Neuronal stem cell (in vitro differentiated cells): ENCODE data around the gene IRX2.

ENCODE experiments used
- DNase-seq: peaks from one replicate; pipeline ENCODE4 v3.0.0-alpha.2; 2013; ENCODE audit warnings: low spot score
- H2AFZ ChIP-seq: one replicate; pipeline ENCODE4 v1.6.1; 2013; ENCODE audit warnings: mild to moderate bottlenecking, low read length, inconsistent platforms
- H2AK5ac ChIP-seq: 2 replicates; pipeline ENCODE4 v1.6.1; 2013; ENCODE audit warnings: low read depth, mild to moderate bottlenecking, inconsistent platforms, low read length, moderate library complexity, mixed read lengths
- H2BK120ac ChIP-seq: 2 replicates; pipeline ENCODE4 v1.6.1; 2013; ENCODE audit warnings: low read depth, mild to moderate bottlenecking, inconsistent platforms, low read length, moderate library complexity, mixed read lengths
- H2BK12ac ChIP-seq: one replicate; pipeline ENCODE4 v1.6.1; 2013; ENCODE audit warnings: low read length, inconsistent platforms
- H2BK15ac ChIP-seq: 2 replicates; pipeline ENCODE4 v1.6.1; 2013; ENCODE audit warnings: mild to moderate bottlenecking, low read length, inconsistent platforms, mixed read lengths
- H2BK5ac ChIP-seq: one replicate; pipeline ENCODE4 v1.6.1; 2013; ENCODE audit warnings: inconsistent platforms, mild to moderate bottlenecking, low read length, moderate library complexity
- H3K14ac ChIP-seq: one replicate; pipeline ENCODE4 v1.6.1; 2013; ENCODE audit warnings: low read length, inconsistent platforms
- H3K18ac ChIP-seq: 2 replicates; pipeline ENCODE4 v1.6.1; 2013; ENCODE audit warnings: low read length, inconsistent platforms
- H3K23ac ChIP-seq: 2 replicates; pipeline ENCODE4 v1.6.1; 2013; ENCODE audit warnings: low read depth, mild to moderate bottlenecking, mixed read lengths, low read length, inconsistent platforms; ENCODE audit not compliant: poor library complexity
- H3K27ac ChIP-seq: replicated peaks from 3 replicates; pipeline ENCODE4 v1.5.1; 2013; ENCODE audit warnings: low read length, inconsistent platforms
- H3K27me3 ChIP-seq, 3 experiments: 2 replicates each; pipeline ENCODE4 v1.6.1; 2013; ENCODE audit warnings: low read length in 3 of 3, mild to moderate bottlenecking in 2 of 3, inconsistent platforms in 1 of 3, low read depth in 1 of 3, mixed read lengths in 1 of 3, moderate library complexity in 1 of 3; ENCODE audit not compliant: control insufficient read depth in 3 of 3, insufficient read depth in 3 of 3
- H3K36me3 ChIP-seq, 2 donors: replicated peaks in 1 of 2; 2 replicates each; pipeline ENCODE4 v1.6.1; 2013; ENCODE audit warnings: low read length in 2 of 2; ENCODE audit not compliant: control insufficient read depth in 2 of 2, insufficient read depth in 2 of 2
- H3K4ac ChIP-seq: 2 replicates; pipeline ENCODE4 v1.6.1; 2013; ENCODE audit warnings: inconsistent platforms, mild to moderate bottlenecking, low read length, moderate library complexity
- H3K4me1 ChIP-seq, 2 donors: 1 replicate in 1 of 2; 2 replicates in 1 of 2; pipeline ENCODE4 v1.6.1; 2013; ENCODE audit warnings: low read length in 2 of 2, low read depth in 1 of 2; ENCODE audit not compliant: control insufficient read depth in 2 of 2, insufficient read depth in 1 of 2
- H3K4me2 ChIP-seq: one replicate; pipeline ENCODE4 v1.6.1; 2013; ENCODE audit warnings: mild to moderate bottlenecking, low read length, inconsistent platforms; ENCODE audit not compliant: insufficient read depth, poor library complexity, severe bottlenecking
- H3K4me3 ChIP-seq, 2 donors: 2 replicates each; pipeline ENCODE4 v1.5.1; 2013; ENCODE audit warnings: low read length in 2 of 2, mild to moderate bottlenecking in 2 of 2, inconsistent platforms in 1 of 2, moderate library complexity in 1 of 2
- H3K79me1 ChIP-seq: one replicate; pipeline ENCODE4 v1.6.1; 2013; ENCODE audit warnings: low read depth, mild to moderate bottlenecking, inconsistent platforms, low read length, moderate library complexity
- H3K9ac ChIP-seq: one replicate; pipeline ENCODE4 v1.6.1; 2013; ENCODE audit warnings: mild to moderate bottlenecking, low read depth, low read length, inconsistent platforms; ENCODE audit not compliant: poor library complexity
- H3K9me3 ChIP-seq, 2 donors: replicated peaks in 1 of 2; 2 replicates each; pipeline versions ENCODE3 to v1.6.1; 2013; ENCODE audit warnings: low read length in 2 of 2, mild to moderate bottlenecking in 2 of 2, inconsistent platforms in 1 of 2, low read depth in 1 of 2, mixed read lengths in 1 of 2, moderate library complexity in 1 of 2; ENCODE audit not compliant: control insufficient read depth in 2 of 2, insufficient read depth in 1 of 2
- H4K8ac ChIP-seq: one replicate; pipeline ENCODE4 v1.6.1; 2013; ENCODE audit warnings: low read depth, mild to moderate bottlenecking, inconsistent platforms, low read length, moderate library complexity
- H4K91ac ChIP-seq: one replicate; pipeline ENCODE4 v1.6.1; 2013; ENCODE audit warnings: low read length, low read depth, mild to moderate bottlenecking, inconsistent platforms; ENCODE audit not compliant: poor library complexity
- WGBS, 2 donors: extraction: QIAGEN DNeasy Blood & Tissue Kit; methylation state at CpG; one replicate each; pipeline ENCODE4 v1.1.7; 2013; ENCODE audit warnings: missing lambda C conversion rate in 2 of 2, mixed read lengths in 1 of 2; ENCODE audit not compliant: insufficient read length in 2 of 2, insufficient replicate concordance in 1 of 2; ENCODE audit errors: extremely low coverage in 2 of 2; 5-methylcytosine and 5-hydroxymethylcytosine counted together

IRX2 gene

GRCh38 chr5:2698581-2698980 is 52.9 kb downstream of the IRX2 start:
- Histone ChIP-seq H4K91ac (no peak overlapping the region), H4K8ac (no peak overlapping the region), H3K79me1 (no peaks in the 10 kb centered on the region), H3K4me1 (peaks cover 0 to 4% of the 10 kb centered on the region in 2 donors), H3K9me3 (peaks cover 2 to 19% of the 10 kb centered on the region in 2 donors), H3K4me3 (no peak overlapping the region), H2AFZ (no peak overlapping the region), H3K27me3 (no peaks in the 10 kb centered on the region), H3K18ac (no peak overlapping the region), H3K23ac (no peak overlapping the region), H3K27ac (no peak overlapping the region), H2BK15ac (no peak overlapping the region), H2BK120ac (no peak overlapping the region), H3K36me3 (no peaks in the 10 kb centered on the region), H2BK12ac (no peak overlapping the region), H3K14ac (no peak overlapping the region), H2BK5ac (no peak overlapping the region), H2AK5ac (no peak overlapping the region), H3K9ac (no peak overlapping the region), H3K4me2 (no peak overlapping the region), H3K4ac (no peak overlapping the region)
- WGBS, 2 donors: no CpG with 5 or more reads among the region's 13 CpGs
- DNase-seq: no peak

DNA sequence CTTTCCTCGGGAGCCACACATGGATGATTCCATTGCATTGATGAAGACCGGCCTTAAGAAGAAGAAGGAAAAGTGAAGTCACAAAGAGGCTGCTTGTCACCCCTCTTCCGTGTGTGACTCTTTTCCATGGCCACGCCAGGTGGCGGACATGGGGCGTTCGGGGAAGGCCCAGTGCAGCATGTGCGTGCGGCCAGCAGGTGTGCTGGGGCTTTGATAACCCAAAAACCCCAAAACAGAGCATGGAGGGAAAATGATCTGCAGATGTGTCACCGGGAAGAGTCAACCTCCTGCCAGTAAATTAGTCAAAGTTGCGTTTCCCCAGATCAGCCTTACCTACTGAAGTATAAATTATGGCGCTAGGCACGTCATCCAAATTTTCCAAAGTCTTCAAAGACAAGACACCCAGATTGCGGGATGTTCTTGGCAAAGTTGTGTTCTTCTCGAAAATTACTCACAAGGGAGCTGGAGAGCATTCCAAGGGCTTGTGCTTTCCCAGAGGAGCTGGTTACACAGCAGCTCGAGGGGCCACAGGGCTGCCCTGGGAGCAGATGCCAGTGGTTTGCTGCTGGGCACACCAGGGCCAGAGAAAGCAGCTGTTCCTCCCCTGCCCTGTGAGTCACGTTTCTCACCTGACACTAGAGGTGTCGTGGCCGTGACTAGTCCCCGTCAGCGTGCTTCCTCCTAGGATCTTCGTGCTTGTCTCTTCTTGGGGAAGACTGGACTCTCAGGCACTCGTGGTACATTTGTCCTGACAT is 53.9 kb downstream of the IRX2 start:
- no peak overlapping the region for H2BK120ac ChIP-seq
- H3K18ac ChIP-seq: no peak overlapping the region
- H4K8ac ChIP-seq: no peak overlapping the region
- H3K14ac ChIP-seq: no peak overlapping the region
- H3K4ac ChIP-seq: no peak overlapping the region
- H3K36me3 ChIP-seq: no peaks in the 10 kb centered on the region
- H3K27me3 ChIP-seq: no peaks in the 10 kb centered on the region
- no peak overlapping the region for H3K23ac ChIP-seq
- no peaks in the 10 kb centered on the region for H3K79me1 ChIP-seq
- H3K4me2 ChIP-seq: no peak overlapping the region
- H3K4me1 ChIP-seq: peaks cover 0 to 4% of the 10 kb centered on the region in 2 donors
- no peak overlapping the region for H4K91ac ChIP-seq
- no peak overlapping the region for H3K27ac ChIP-seq
- H3K9ac ChIP-seq: no peak overlapping the region
- no peak overlapping the region for H3K4me3 ChIP-seq
- no peak overlapping the region for H2BK5ac ChIP-seq
- H2BK12ac ChIP-seq: no peak overlapping the region
- H3K9me3 ChIP-seq: peaks cover 2 to 17% of the 10 kb centered on the region in 2 donors
- no peak overlapping the region for H2BK15ac ChIP-seq
- H2AK5ac ChIP-seq: no peak overlapping the region
- no peak overlapping the region for H2AFZ ChIP-seq
- no CpG with 5 or more reads among the region's 23 CpGs for WGBS, 2 donors
- DNase-seq: no peak

DNA sequence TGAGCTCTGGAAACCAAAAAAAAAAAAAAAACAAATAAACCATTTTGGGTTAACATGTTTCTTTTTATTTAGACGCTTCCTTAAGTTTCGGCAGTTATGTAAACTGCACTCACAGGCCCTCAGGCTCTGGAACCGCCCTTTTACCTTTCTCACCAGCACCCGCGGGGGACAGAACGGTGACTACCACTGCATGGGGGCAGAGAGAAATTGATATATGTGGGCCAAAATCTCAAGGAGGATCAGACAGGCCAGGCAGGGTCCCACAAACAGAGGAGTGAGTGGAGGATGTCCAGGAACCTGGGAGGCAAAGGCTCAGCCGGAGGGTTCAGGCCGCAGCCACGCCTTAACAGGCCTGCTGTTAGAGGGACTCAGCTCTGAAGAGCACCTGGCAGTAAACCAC is 54.4 kb downstream of the IRX2 start:
- no peaks in the 10 kb centered on the region for H3K36me3 ChIP-seq
- no peak overlapping the region for H2BK15ac ChIP-seq
- no peak overlapping the region for H4K91ac ChIP-seq
- no peak overlapping the region for H3K9ac ChIP-seq
- peaks cover 0 to 4% of the 10 kb centered on the region in 2 donors for H3K4me1 ChIP-seq
- no peaks in the 10 kb centered on the region for H3K27me3 ChIP-seq
- no peak overlapping the region for H3K23ac ChIP-seq
- no peak overlapping the region for H2AK5ac ChIP-seq
- no peak overlapping the region for H3K27ac ChIP-seq
- no peak for DNase-seq
- H3K4me3 ChIP-seq: no peak overlapping the region
- no peak overlapping the region for H3K18ac ChIP-seq
- no peak overlapping the region for H3K14ac ChIP-seq
- no CpG with 5 or more reads among the region's 9 CpGs for WGBS, 2 donors
- no peak overlapping the region for H3K4ac ChIP-seq
- H2BK12ac ChIP-seq: no peak overlapping the region
- no peak overlapping the region for H3K4me2 ChIP-seq
- no peak overlapping the region for H2AFZ ChIP-seq
- no peaks in the 10 kb centered on the region for H3K79me1 ChIP-seq
- peaks cover 4 to 21% of the 10 kb centered on the region in 2 donors for H3K9me3 ChIP-seq
- no peak overlapping the region for H2BK120ac ChIP-seq
- no peak overlapping the region for H4K8ac ChIP-seq
- no peak overlapping the region for H2BK5ac ChIP-seq
